GM21528 (cell line): ENCODE measurements around the gene BRMS1.
"Not testable (repeated sequence)": the region's sequence is repeated elsewhere in the genome, so short reads cannot be mapped to it uniquely, and the experiment has no call there.

Source experiments
- ATAC-seq: cut with Tn5 transposase; IDR thresholded peaks from one replicate; pipeline ENCODE4 v1.9.1; 2021; ENCODE audit warnings: mild to moderate bottlenecking, moderate library complexity; ENCODE audit not compliant: unreplicated experiment, low FRiP score

BRMS1 gene

GRCh38 chr11:66326261-66327111 is 18.4 kb downstream of the BRMS1 start:
- ATAC-seq = no peak

- no peak for ATAC-seq
These were observed 19.6 kb downstream of the BRMS1 start for GRCh38 chr11:66325263-66325671.

GRCh38 chr11:66324664-66325063 is 20.2 kb downstream of the BRMS1 start:
- ATAC-seq = no peak

- no peak for ATAC-seq
These were observed 21.2 kb downstream of the BRMS1 start for GRCh38 chr11:66323684-66324083.

GRCh38 chr11:66322732-66323427 is 22.0 kb downstream of the BRMS1 start:
- ATAC-seq = no peak

- no peak for ATAC-seq
These were observed 23.3 kb downstream of the BRMS1 start for GRCh38 chr11:66321606-66322005.

- ATAC-seq = not testable (repeated sequence)
These were observed 24.2 kb downstream of the BRMS1 start for GRCh38 chr11:66320748-66321147.

- not testable (repeated sequence) for ATAC-seq
These were observed 24.6 kb downstream of the BRMS1 start for GRCh38 chr11:66320289-66320688.

- ATAC-seq = no peak
These were observed 26.3 kb downstream of the BRMS1 start for GRCh38 chr11:66318600-66318970.

- no peak for ATAC-seq
These were observed 26.9 kb downstream of the BRMS1 start for GRCh38 chr11:66317723-66318599.

- no peak for ATAC-seq
These were observed 27.6 kb downstream of the BRMS1 start for GRCh38 chr11:66317322-66317722.

- no peak for ATAC-seq
These were observed 28.1 kb downstream of the BRMS1 start, which contains the start of gene CD248 for GRCh38 chr11:66316849-66317251. Gene CD248 (minus strand): TSS chr11:66317044. CDS start chr11:66317027, 17 bp downstream.

GRCh38 chr11:66315921-66316811 is 28.7 kb downstream of the BRMS1 start:
- ATAC-seq = no peak

GRCh38 chr11:66315498-66315885 is 29.4 kb downstream of the BRMS1 start:
- no peak for ATAC-seq

GRCh38 chr11:66314561-66315497 is 30.1 kb downstream of the BRMS1 start:
- no peak for ATAC-seq

GRCh38 chr11:66314186-66314501 is 30.8 kb downstream of the BRMS1 start:
- no peak for ATAC-seq

- no peak for ATAC-seq
These were observed 31.4 kb downstream of the BRMS1 start for GRCh38 chr11:66313321-66314185.
